ENCODE data around the gene CHD3.
"Not testable (repeated sequence)": the region's sequence is repeated elsewhere in the genome, so short reads cannot be mapped to it uniquely, and the experiment has no call there.

The CHD3 gene

DNA sequence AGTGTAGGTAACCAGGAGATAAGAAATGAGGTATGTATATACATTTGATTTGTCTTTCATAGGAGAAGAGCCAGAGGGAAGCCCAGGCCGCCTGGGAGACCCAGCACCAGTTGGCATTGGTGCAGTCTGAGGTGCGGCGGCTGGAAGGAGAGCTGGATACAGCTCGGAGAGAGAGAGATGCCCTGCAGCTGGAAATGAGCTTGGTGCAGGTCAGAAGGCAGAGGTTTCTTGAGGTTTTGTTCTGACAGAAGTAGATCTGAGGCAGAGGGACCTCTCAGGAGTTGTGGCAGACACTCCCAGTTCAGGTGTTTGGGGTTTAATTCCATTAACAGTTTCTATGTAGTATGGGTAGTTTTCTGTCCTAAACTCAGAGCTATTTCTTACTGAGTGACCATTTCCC is 51.4 kb downstream of the CHD3 start:
- DNase-seq = no peak

GRCh38 chr17:7940743-7941142 is 52.2 kb downstream of the CHD3 start:
- no peak for DNase-seq

- DNase-seq = no peak
These were observed 54.7 kb downstream of the CHD3 start for GRCh38 chr17:7943291-7943690.

- no peak for DNase-seq
These were observed 55.7 kb downstream of the CHD3 start for GRCh38 chr17:7944326-7944725.

- DNase-seq = no peak
These were observed 57.1 kb downstream of the CHD3 start for GRCh38 chr17:7945651-7946050.

DNA sequence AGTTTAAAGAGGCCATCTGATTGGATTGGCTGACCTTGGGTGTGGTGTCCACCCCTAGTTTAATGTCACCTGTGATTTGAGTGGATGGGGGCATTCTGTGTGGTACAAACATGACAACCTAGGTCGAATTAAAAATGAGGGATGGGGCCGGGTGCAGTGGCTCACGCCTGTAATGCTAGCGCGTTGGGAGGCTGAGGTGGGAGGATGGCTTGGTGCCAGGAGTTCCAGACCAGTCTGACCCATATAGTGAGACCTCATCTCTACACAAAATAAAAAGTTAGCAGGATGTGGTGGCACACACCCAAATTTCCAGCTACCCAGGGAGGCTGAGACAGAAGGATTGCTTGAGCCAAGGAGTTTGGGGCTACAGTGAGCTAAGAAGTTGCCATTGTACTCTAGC is 57.9 kb downstream of the CHD3 start:
- DNase-seq = no peak

- DNase-seq = no peak
These were observed 59.1 kb downstream of the CHD3 start for GRCh38 chr17:7947651-7948050.

- no peak for DNase-seq
These were observed 62.0 kb downstream of the CHD3 start for GRCh38 chr17:7950578-7950977.

DNA sequence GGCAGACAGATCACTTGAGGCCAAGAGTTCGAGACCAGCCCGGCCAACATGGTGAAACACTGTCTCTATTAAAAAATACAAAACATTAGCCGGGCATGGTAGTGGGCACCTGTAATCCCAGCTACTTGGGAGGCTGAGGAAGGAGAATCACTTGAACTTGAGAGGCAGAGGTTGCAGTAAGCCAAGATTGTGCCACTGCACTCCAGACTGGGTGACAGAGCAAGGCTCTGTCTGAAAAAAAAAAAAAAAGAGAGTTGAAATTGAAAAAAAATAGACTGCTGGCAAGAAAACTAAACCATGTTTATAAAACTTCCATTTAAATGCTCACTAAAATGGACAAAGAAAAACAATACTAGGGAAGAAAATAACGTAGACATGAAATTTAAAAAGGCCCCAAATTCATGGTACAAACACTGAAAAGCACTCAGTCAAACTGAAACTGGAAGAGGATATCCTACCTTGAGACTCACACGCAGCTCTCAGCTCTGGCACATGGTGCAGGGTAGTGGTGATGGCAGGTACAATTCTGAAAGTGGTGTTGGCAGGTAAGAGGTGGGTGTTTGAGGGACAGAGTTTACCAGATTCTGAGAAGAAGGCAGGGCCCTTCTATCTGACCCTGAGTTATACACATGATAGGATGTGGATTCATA is 62.7 kb downstream of the CHD3 start:
- no peak for DNase-seq

DNA sequence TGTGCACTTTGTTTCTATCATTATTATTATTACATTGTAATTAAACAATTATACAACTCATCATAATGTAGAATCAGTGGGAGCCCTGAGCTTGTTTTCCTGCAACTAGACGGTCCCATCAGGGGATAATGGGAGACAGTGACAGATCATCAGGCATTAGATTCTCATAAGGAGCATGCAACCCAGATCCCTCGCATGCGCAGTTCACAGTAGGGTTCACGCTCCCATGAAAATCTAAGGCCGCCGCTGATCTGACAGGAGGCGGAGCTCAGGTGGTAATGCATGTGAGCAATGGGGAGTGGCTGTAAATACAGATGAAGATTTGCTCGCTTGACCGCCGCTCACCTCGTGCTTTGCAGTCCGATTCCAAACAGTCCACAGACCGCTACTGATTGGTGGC is 64.7 kb downstream of the CHD3 start:
- DNase-seq = not testable (repeated sequence)

GRCh38 chr17:7955414-7956227 is 67.0 kb downstream of the CHD3 start:
- no peak for DNase-seq

DNA sequence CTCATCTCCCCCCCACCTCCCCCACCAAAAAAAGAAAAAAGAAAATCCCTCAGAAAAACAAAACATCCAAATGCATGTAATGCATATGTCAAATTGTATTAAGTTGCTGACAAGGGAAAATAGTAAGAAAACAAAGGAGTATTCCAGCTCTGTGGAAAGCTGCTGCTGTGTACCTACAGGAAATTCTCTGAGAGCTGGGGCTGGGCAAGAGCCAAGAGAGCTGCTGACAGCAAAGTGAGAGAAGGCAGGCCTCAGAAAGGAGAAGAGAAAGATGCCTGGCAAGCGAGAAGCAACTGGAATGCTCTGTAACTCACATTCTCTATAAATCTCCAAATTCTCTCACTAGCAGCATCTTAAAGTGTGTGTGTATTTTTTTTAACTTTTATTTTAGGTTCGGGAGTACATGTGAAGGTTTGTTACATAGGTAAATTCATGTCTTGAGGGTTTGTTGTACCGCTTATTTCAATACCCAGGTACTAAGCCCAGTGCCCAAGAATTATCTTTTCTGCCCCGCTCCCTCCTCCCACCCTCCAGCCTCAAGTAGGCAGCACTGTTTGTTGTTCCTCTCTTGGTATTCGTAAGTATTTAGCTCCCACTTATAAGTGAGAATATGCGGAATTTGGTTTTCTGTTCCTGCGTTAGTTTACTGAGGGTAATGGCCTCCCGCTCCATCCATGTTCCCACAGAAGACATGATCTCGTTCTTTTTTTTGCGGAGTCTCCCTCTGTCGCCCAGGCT is 67.8 kb downstream of the CHD3 start:
- no peak for DNase-seq

- DNase-seq = no peak
These were observed 71.1 kb downstream of the CHD3 start for GRCh38 chr17:7959503-7960253.

DNA sequence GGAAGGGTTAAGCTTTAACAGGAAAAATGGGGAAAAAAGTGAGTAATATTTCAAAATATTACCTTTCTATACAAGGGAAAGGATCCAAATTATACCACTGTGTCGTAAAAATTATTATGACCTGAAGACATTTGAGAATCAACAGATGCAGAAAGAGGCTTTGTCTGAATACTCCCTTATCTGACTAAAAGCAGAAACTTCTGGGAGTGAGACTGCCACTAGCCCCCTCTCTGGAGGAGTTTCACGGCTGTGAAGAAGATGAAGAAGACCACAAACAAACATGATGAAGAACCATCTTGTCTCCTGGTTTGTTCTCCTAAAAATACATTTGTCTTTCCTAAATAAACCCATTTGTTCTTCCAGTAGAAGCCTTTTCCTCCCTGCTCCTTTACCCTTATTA is 72.8 kb downstream of the CHD3 start:
- no peak for DNase-seq

Data from activated T-cell treated with anti-CD3 and anti-CD28 coated beads for 4 hours (primary cell).